Uterus (tissue), 4 donors: ENCODE results near the gene WBP2. TPM values are rescaled to one million over a fixed set of nuclear protein-coding genes. Genes with fewer than 3 reads are reported as not detected.
A peak's percentile ranks its signal among the peaks of the same experiment; 100 is the strongest.
"Not testable (repeated sequence)": the region's sequence is repeated elsewhere in the genome, so short reads cannot be mapped to it uniquely, and the experiment has no call there.

ENCODE experiments used
- DNase-seq, 2 donors: peaks; one replicate each; pipeline ENCODE4 v3.0.0-alpha.2; 2019 to 2020
- H3K27ac ChIP-seq, 2 donors: fragments of 200-600 bp; sonication (generic); 1 replicate in 1 of 2; 2 replicates in 1 of 2; pipeline ENCODE4 v1.5.1; 2016 to 2018
- H3K27me3 ChIP-seq, 2 donors: fragments of 200-600 bp; sonication (generic); one replicate each; pipeline ENCODE4 v1.5.1; 2018 to 2019; ENCODE audit warnings: control low read depth in 1 of 2
- H3K36me3 ChIP-seq, 2 donors: fragments of 200-600 bp; sonication (generic); one replicate each; pipeline ENCODE4 v1.5.1; 2019; ENCODE audit warnings: control low read depth in 1 of 2
- H3K4me1 ChIP-seq, 2 donors: fragments of 200-600 bp; sonication (generic); one replicate each; pipeline ENCODE4 v1.5.1; 2018 to 2019; ENCODE audit warnings: control low read depth in 1 of 2
- H3K4me3 ChIP-seq, 2 donors: fragments of 200-600 bp; sonication (generic); 1 replicate in 1 of 2; 2 replicates in 1 of 2; pipeline ENCODE4 v1.5.1; 2018 to 2019; ENCODE audit warnings: mild to moderate bottlenecking in 1 of 2
- H3K9me3 ChIP-seq, 2 donors: fragments of 200-600 bp; sonication (generic); one replicate each; pipeline ENCODE4 v1.5.1; 2019; ENCODE audit warnings: control low read depth in 1 of 2
- POLR2A ChIP-seq, 2 donors: fragments of 450-650 bp; IDR thresholded peaks; one replicate each; pipeline ENCODE4 v1.6.1; 2016; ENCODE audit warnings: antibody characterized with exemption in 2 of 2, mild to moderate bottlenecking in 1 of 2, moderate library complexity in 1 of 2
- intact Hi-C: fragments of 100-400 bp; cut with DNase I; formaldehyde crosslinking; loops from one replicate; pipeline ENCODE4 v1.15.1; 2023; ENCODE audit warnings: low total_unique reads
- total RNA-seq, 4 donors: library from RNA; depleted of rRNA in 3 of 4; stranded (reverse); fragments of >200 nt in 3 of 4; gene quantifications; one replicate each; pipeline versions ENCODE4 v1.1.0 to v1.2.4, GENCODE V29; 2014 to 2023
- TF ChIP-seq, protein P1 (sequence below), 4 experiments: fragments of 200-600 bp in 2 of 4; fragments of 450-650 bp in 2 of 4; sonication (generic) in 2 of 4; IDR thresholded peaks; one replicate each; pipeline ENCODE4 v1.5.1; 2016 to 2019; ENCODE audit warnings: antibody characterized with exemption in 4 of 4, mild to moderate bottlenecking in 2 of 4, moderate library complexity in 1 of 4
- donor health status: DM: yes; HTN: yes; CAD: no.

WBP2 gene
- total RNA-seq, 4 donors from 2014 or later = 19.7 to 115 (median 34.5) TPM

DNA sequence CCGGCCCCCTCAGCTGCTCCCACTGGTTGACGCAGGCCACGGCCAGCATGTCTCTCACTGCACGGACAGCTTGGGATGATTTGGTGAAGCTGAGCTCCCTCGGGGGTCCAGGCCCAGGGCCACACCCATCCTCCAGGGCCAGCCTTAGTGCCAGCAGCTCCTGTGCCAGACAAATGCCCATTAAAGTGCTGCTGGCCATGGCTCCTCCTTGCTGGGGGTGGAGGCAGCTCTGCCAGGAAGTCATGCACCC lies 20.7 kb upstream of the WBP2 start:
- TF ChIP-seq POLR2A (IDR thresholded peaks at IDR 0.05) = no peak
- Histone ChIP-seq H3K27ac (peak overlapping the region; percentile 98 to 99), H3K9me3 (no peaks in the 10 kb centered on the region), H3K27me3 (no peaks in the 10 kb centered on the region), H3K4me3 (no peak overlapping the region), H3K4me1 (peaks cover 19 to 43% of the 10 kb centered on the region in 2 donors), H3K36me3 (no peaks in the 10 kb centered on the region)
- peak in 1 of 2 donors; percentile 62 for DNase-seq
- intact Hi-C loops = no loop called here

DNA sequence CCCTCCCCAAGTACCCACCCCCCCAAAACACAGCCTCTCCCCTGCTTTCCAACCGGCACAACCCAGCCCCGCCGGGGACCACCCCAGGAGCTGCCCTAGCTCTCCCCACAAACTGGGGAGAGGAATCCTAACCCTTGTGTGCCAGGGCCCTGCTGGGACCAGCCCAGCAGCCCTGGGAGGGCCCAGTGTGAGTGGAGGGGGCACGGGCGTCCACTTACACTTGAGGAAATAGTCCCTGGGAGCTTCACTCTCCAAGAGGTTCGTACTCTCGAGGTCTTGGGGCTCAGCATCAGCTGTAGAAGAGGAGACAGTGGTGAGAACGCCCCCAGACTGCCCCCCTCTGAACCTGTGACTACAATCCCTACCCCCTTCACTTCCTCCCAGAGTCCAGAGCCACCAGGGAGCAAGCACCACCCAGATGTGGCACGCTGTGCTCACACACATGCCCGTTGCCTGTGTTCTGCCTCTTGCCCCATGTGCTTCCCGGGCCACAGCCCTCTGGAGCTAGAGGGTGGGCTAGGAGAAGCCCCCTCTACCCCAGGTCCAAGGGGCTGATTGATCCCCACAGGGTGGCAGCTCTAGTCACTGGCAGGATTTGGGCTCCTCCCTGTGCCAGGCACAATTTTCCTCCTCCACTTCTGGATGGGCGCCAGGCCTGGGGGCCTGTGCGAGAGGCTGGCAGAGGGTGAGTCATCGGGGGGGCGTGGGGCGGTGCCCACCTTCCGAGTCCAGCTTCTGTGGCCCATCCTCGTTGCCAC lies 20.2 kb upstream of the WBP2 start:
- no peaks in the 10 kb centered on the region for H3K27me3 ChIP-seq
- intact Hi-C loops = no loop called here
- no peak for TF ChIP-seq POLR2A (IDR thresholded peaks at IDR 0.05)
- TF ChIP-seq, protein P1, sequence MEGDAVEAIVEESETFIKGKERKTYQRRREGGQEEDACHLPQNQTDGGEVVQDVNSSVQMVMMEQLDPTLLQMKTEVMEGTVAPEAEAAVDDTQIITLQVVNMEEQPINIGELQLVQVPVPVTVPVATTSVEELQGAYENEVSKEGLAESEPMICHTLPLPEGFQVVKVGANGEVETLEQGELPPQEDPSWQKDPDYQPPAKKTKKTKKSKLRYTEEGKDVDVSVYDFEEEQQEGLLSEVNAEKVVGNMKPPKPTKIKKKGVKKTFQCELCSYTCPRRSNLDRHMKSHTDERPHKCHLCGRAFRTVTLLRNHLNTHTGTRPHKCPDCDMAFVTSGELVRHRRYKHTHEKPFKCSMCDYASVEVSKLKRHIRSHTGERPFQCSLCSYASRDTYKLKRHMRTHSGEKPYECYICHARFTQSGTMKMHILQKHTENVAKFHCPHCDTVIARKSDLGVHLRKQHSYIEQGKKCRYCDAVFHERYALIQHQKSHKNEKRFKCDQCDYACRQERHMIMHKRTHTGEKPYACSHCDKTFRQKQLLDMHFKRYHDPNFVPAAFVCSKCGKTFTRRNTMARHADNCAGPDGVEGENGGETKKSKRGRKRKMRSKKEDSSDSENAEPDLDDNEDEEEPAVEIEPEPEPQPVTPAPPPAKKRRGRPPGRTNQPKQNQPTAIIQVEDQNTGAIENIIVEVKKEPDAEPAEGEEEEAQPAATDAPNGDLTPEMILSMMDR (IDR thresholded peaks at IDR 0.05) = no peak
- H3K27ac ChIP-seq = peak overlapping the region; percentile 98 to 99
- no peak for DNase-seq
- peaks cover 19 to 43% of the 10 kb centered on the region in 2 donors for H3K4me1 ChIP-seq
- H3K9me3 ChIP-seq = no peaks in the 10 kb centered on the region
- no peaks in the 10 kb centered on the region for H3K36me3 ChIP-seq
- no peak overlapping the region for H3K4me3 ChIP-seq

DNA sequence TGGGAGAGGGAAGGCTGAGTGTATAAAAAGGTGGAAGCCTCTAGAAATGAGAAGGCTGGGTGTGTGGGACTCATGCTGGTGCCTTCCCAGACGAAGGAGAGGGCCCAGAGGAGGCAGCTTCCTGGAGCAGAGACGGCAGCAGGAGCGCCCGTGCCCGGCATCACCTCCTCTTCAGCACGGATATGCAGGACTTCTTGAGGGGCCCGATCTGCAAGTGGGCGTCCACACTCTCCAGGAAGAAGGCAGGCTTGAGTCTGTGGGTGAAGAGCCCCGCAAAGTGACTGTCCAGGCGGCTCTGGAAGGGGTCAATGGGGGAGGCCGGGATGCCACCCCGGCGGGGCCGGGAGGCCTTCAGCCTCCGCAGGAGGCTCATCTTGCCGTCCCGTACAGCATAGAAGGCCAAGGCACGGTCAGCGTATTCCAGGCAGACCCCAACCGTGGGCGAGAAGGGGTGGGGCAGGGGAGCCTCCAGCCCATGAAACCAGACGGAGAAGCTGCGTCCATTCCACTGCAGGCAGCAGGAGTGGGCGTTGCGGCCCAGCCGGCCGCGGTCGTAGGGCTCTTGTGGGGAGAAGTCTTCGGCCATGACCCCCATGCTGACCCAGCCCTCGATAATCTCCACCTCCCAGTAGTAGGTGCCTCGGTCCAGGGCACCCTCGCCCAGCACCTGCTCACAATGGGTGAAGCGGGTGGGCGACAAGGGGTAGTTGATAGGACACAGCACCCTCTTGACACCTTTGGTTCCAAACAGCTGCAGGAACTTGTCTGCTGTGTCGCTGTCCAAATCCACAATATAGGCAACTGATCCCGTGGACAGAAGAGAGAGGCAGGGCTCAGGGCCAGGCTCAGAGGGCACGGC lies 19.4 kb upstream of the WBP2 start:
- TF ChIP-seq, protein P1 (IDR thresholded peaks at IDR 0.05) = no peak
- TF ChIP-seq POLR2A (IDR thresholded peaks at IDR 0.05) = no peak
- DNase-seq = no peak
- H3K27ac ChIP-seq = peak overlapping the region; percentile 98 to 99
- H3K4me1 ChIP-seq = peaks cover 19 to 43% of the 10 kb centered on the region in 2 donors
- no peaks in the 10 kb centered on the region for H3K9me3 ChIP-seq
- intact Hi-C loops = no loop called here
- H3K4me3 ChIP-seq = no peak overlapping the region
- H3K27me3 ChIP-seq = no peaks in the 10 kb centered on the region
- H3K36me3 ChIP-seq = no peaks in the 10 kb centered on the region

DNA sequence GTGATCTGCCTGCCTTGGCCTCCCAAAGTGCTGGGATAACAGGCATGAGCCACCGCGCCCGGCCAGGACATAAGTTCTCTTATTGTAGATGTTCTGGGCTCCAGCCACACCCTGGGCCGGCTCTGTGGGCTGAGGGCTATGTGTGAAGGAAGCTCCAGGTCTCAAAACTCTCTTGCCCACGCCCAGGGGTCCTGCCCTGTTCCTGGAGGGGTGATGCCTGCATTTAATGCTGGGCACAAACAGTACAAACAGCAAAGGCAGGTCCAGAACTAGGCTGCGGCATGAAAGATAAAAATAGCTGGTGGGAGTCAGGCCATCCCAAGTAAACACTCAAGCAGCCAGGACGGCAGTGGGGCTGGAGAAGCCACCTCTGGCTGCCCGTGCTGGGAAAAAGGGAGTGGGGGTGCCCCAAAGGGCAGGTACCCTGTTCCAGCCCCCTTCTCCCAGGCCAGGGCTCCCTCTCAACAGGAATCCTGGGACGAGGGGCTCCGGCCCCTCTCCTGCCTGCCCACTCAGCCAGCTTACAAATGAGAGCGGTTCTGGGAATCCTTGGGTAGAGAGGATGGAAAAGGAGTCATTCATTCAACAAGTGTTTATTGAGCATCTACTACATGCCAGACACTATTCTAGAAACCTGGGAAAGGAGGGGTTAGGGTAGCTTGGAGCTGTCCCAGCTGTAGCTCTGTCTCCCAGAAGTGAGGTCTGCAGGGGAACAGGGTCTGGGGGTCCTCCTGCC lies 18.6 kb upstream of the WBP2 start:
- no peak for TF ChIP-seq POLR2A (IDR thresholded peaks at IDR 0.05)
- TF ChIP-seq, protein P1 (IDR thresholded peaks at IDR 0.05) = no peak
- no peaks in the 10 kb centered on the region for H3K27me3 ChIP-seq
- H3K27ac ChIP-seq = peak overlapping the region; percentile 98 to 99
- H3K9me3 ChIP-seq = no peaks in the 10 kb centered on the region
- DNase-seq = no peak
- H3K36me3 ChIP-seq = no peaks in the 10 kb centered on the region
- intact Hi-C loops = no loop called here
- peaks cover 19 to 43% of the 10 kb centered on the region in 2 donors for H3K4me1 ChIP-seq
- H3K4me3 ChIP-seq = no peak overlapping the region

DNA sequence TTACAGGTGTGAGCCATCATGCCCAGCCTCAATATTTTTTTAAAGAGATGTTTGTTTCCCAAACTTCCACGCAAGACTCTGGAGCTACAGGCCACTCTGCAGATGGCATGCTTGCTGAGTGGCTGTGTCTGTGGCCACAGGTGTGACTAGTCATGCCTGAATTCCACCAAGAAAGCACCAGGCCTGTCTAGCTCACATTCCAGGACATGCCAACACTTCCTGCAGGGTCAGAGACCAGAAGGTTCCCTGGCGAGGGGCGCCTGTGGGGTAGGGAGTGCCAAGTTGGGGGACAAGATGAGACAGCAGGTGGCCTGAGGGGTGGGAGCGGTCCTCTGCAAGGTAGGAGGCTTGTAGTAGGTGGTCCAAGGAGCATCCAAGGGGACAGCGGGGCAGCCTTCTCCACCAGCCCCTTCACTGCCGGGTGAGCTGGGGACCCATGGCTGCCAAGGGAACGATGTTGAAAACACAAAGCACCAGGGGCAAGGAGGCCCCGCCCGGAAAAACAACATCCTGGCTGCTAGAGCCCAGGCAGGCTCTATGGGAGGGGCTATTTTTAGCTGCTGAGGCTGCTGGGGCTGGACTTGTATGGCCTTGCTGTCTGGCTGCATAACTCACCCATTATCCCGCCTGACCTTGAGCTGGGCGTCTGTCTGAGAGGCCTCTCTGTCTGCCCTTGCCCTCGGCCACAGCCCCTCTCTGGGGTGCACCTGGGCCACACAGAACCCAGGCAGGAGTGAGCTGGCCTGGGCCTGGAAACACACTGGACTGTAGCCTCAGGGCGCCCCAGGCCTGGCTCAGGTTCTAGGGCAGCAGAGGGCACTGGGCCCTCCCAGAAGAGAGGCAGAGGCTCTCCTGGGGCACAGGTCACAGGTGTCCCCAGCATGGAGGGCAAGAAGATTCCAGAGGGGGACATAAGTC lies 17.6 kb upstream of the WBP2 start:
- peak; percentile 83 to 89 for DNase-seq
- intact Hi-C loops = no loop called here
- TF ChIP-seq, protein P1 (IDR thresholded peaks at IDR 0.05) = peak in 1 of 4 experiments; percentile 8
- peak in 1 of 2 donors; percentile 32 for TF ChIP-seq POLR2A (IDR thresholded peaks at IDR 0.05)
- H3K36me3 ChIP-seq = no peaks in the 10 kb centered on the region
- H3K27me3 ChIP-seq = no peaks in the 10 kb centered on the region
- no peak overlapping the region for H3K4me3 ChIP-seq
- H3K9me3 ChIP-seq = no peaks in the 10 kb centered on the region
- H3K4me1 ChIP-seq = peaks cover 19 to 43% of the 10 kb centered on the region in 2 donors
- peak overlapping the region; percentile 98 to 99 for H3K27ac ChIP-seq

DNA sequence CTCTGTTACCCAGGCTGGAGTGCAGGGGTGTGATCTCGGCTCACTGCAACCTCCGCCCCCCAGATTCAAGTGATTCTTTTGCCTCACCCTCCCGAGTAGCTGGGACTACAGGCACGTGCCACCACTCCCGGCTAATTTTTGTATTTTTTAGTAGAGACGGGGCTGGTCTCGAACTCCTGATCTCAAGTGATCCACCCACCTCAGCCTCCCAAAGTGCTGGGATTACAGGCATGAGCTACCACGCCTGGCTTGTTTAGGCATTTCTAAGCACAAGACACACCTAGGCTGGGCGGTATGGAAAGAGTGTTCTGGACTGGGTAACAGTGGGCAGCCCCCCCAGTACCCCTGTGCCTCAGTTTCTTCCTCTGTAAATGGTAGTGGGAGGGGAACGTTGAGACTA lies 15.1 kb upstream of the WBP2 start:
- DNase-seq, H3K9me3 ChIP-seq, H3K36me3 ChIP-seq, H3K27me3 ChIP-seq, intact Hi-C loops: not testable (repeated sequence)
- Histone ChIP-seq H3K4me1 (peaks cover 7 to 26% of the 10 kb centered on the region in 2 donors), H3K27ac (peak overlapping the region; percentile 87 to 99), H3K4me3 (peak overlapping the region in 1 of 2 donors; percentile 25)
